ENCODE data around the gene TMEM26. TPM values are rescaled to one million over a fixed set of nuclear protein-coding genes. Genes with fewer than 3 reads are reported as not detected.

TMEM26 gene
- total RNA-seq, 1 experiment from 2014 or later = not detected

GRCh38 chr10:61359452-61359851, 93.7 kb downstream of the TMEM26 start:
- Histone ChIP-seq H3K36me3 (ENCODE audit: low read depth) (no peaks in the 10 kb centered on the region), H3K27ac (no peak overlapping the region), H3K4me1 (replicated peaks; ENCODE audit: insufficient read depth) (peaks cover 1% of the 10 kb centered on the region; the same call in 1 of the 2 replicates), H3F3A (ENCODE audit: insufficient read depth, low read depth) (no peaks in the 10 kb centered on the region), H3K9me3 (ENCODE audit: insufficient read depth, low read depth) (no peaks in the 10 kb centered on the region), H3K79me2 (ENCODE audit: low read depth) (no peaks in the 10 kb centered on the region), H3K9me2 (ENCODE audit: insufficient read depth) (peaks cover 3% of the 10 kb centered on the region; the same call in 1 of the 2 replicates), H3K27me3 (ENCODE audit: insufficient read depth, low read depth) (no peaks in the 10 kb centered on the region), H3K4me3 (no peak overlapping the region), H2AFZ (no peak overlapping the region), H4K20me1 (ENCODE audit: insufficient read depth) (no peaks in the 10 kb centered on the region), H3K4me2 (no peak overlapping the region)
- intact Hi-C loops (cut with micrococcal nuclease; ENCODE audit: unreplicated experiment) = no loop called here
- BruUV-seq (replicated peaks) = no TSS peak
- CTCF ChIA-PET = no interaction called here
- POLR2A ChIA-PET (ENCODE audit: unreplicated experiment) = no interaction called here
- TF ChIP-seq EZH2 (IDR thresholded peaks at IDR 0.05; ENCODE audit: low read depth) (no peak), CTCF (conservative IDR thresholded peaks at IDR 0.05) (no peak)
- DNase-seq = no peak

GRCh38 chr10:61357687-61358086, 95.5 kb downstream of the TMEM26 start:
- Histone ChIP-seq H3K27me3 (ENCODE audit: insufficient read depth, low read depth) (no peaks in the 10 kb centered on the region), H3F3A (ENCODE audit: insufficient read depth, low read depth) (no peaks in the 10 kb centered on the region), H3K9me3 (ENCODE audit: insufficient read depth, low read depth) (no peaks in the 10 kb centered on the region), H3K4me2 (no peak overlapping the region), H4K20me1 (ENCODE audit: insufficient read depth) (no peaks in the 10 kb centered on the region), H3K27ac (no peak overlapping the region), H3K4me3 (no peak overlapping the region), H3K79me2 (ENCODE audit: low read depth) (no peaks in the 10 kb centered on the region), H3K9me2 (ENCODE audit: insufficient read depth) (peaks cover under 1% of the 10 kb centered on the region; the same call in 1 of the 2 replicates), H3K36me3 (ENCODE audit: low read depth) (no peaks in the 10 kb centered on the region), H3K4me1 (replicated peaks; ENCODE audit: insufficient read depth) (no peaks in the 10 kb centered on the region), H2AFZ (no peak overlapping the region)
- ChIA-PET POLR2A (ENCODE audit: unreplicated experiment) (no interaction called here), CTCF (no interaction called here)
- intact Hi-C loops (cut with micrococcal nuclease; ENCODE audit: unreplicated experiment) = no loop called here
- DNase-seq = no peak
- no TSS peak for BruUV-seq (replicated peaks)
- no peak for TF ChIP-seq EZH2 (IDR thresholded peaks at IDR 0.05; ENCODE audit: low read depth)
- no peak for TF ChIP-seq CTCF (conservative IDR thresholded peaks at IDR 0.05)

Other genes starting within 250 kb of the TMEM26 start
- not detected in 2 replicates for gene CABCOCO1, start 209.5 kb upstream of the TMEM26 start, total RNA-seq (2021)

Data from PC-9 (cell line).